PC-3 (cell line): ENCODE data around the gene ERMAP. TPM values are rescaled to one million over a fixed set of nuclear protein-coding genes. Genes with fewer than 3 reads are reported as not detected.

Source experiments
- ATAC-seq: fragments of 200-7000 bp; cut with Tn5 transposase; 2 replicates; pipeline ENCODE4 v1.9.1; 2020; ENCODE audit warnings: mild to moderate bottlenecking, moderate library complexity
- BruUV-seq: library from RNA; stranded (reverse); fragments of 400-500 nt; replicated peaks from 2 replicates; lab custom pipeline; 2021; lab: Mats Ljungman, UMichigan
- CTCF ChIA-PET: fragments of 300-600 bp; sonication (Branson Sonifier 250); formaldehyde crosslinking; loops from one replicate; lab custom pipeline; 2022; ENCODE audit warnings: antibody characterized with exemption; lab: Charles Lee
- POLR2A ChIA-PET: fragments of 300-600 bp; sonication (Branson Sonifier 250); formaldehyde crosslinking; loops from one replicate; lab custom pipeline; 2022; ENCODE audit warnings: antibody characterized with exemption; ENCODE audit not compliant: unreplicated experiment; lab: Charles Lee
- DNase-seq: peaks from one replicate; pipeline ENCODE4 v3.0.0-alpha.2; 2015
- H2AFZ ChIP-seq: fragments of 300-600 bp; sonication (generic); 2 replicates; pipeline ENCODE4 v1.6.0; 2016; ENCODE audit warnings: antibody characterized with exemption, low read length
- H3F3A ChIP-seq: fragments of 300-600 bp; sonication (generic); one replicate; pipeline ENCODE4 v1.6.0; 2017; ENCODE audit warnings: antibody characterized with exemption, low read length, control low read depth, mild to moderate bottlenecking; ENCODE audit not compliant: unreplicated experiment
- H3K27ac ChIP-seq: fragments of 300-600 bp; sonication (generic); 2 replicates; pipeline ENCODE4 v1.5.1; 2016; ENCODE audit warnings: mild to moderate bottlenecking, low read length
- H3K27me3 ChIP-seq: fragments of 300-600 bp; sonication (generic); 2 replicates; pipeline ENCODE4 v1.6.1; 2016; ENCODE audit warnings: low read length, mixed read lengths
- H3K36me3 ChIP-seq: fragments of 300-600 bp; sonication (generic); 2 replicates; pipeline ENCODE4 v1.6.1; 2016; ENCODE audit warnings: low read depth, mixed run types, low read length, mixed read lengths
- H3K4me1 ChIP-seq: fragments of 300-600 bp; sonication (generic); 2 replicates; pipeline ENCODE4 v1.5.1; 2016; ENCODE audit warnings: low read length; ENCODE audit not compliant: insufficient read depth
- H3K4me2 ChIP-seq: fragments of 300-600 bp; sonication (generic); 2 replicates; pipeline ENCODE4 v1.6.0; 2016; ENCODE audit warnings: low read length
- H3K4me3 ChIP-seq: fragments of 300-600 bp; sonication (generic); 2 replicates; pipeline ENCODE4 v1.5.1; 2016; ENCODE audit warnings: mild to moderate bottlenecking, low read length, mixed read lengths
- H3K79me2 ChIP-seq: fragments of 300-600 bp; sonication (generic); 2 replicates; pipeline ENCODE4 v1.6.1; 2017; ENCODE audit warnings: low read length, mixed read lengths
- H3K9ac ChIP-seq: fragments of 300-600 bp; sonication (generic); 2 replicates; pipeline ENCODE4 v1.6.0; 2016; ENCODE audit warnings: mild to moderate bottlenecking, low read length
- H3K9me2 ChIP-seq: fragments of 300-600 bp; sonication (generic); replicated peaks from 2 replicates; pipeline ENCODE4 v1.6.1; 2016; ENCODE audit warnings: mixed run types, low read length, mixed read lengths
- H3K9me3 ChIP-seq: fragments of 300-600 bp; sonication (generic); 2 replicates; pipeline ENCODE4 v1.6.1; 2016; ENCODE audit warnings: low read length, mixed read lengths
- H4K20me1 ChIP-seq: fragments of 300-600 bp; sonication (generic); 2 replicates; pipeline ENCODE4 v1.6.1; 2016; ENCODE audit warnings: low read length, mixed read lengths
- EZH2 ChIP-seq: fragments of 300-600 bp; sonication (generic); IDR thresholded peaks from one replicate; pipeline ENCODE4 v1.6.1; 2017; ENCODE audit warnings: antibody characterized with exemption, mild to moderate bottlenecking, low read length; ENCODE audit not compliant: unreplicated experiment
- EZH2phosphoT487 ChIP-seq: fragments of 300-600 bp; sonication (generic); IDR thresholded peaks from 2 replicates; pipeline ENCODE4 v1.6.1; 2018; ENCODE audit warnings: mild to moderate bottlenecking, antibody characterized with exemption, low read length, borderline replicate concordance
- intact Hi-C: fragments of 100-400 bp; cut with micrococcal nuclease; formaldehyde crosslinking; loops from 2 replicates; pipeline ENCODE4 v1.9.0; 2023
- total RNA-seq: library from RNA; depleted of rRNA; stranded (reverse); fragments of >200 nt; gene quantifications from 2 replicates; pipeline ENCODE4 v1.2.3, GENCODE V29; 2014
- TF ChIP-seq, protein P1 (sequence below): fragments of 300-600 bp; sonication (generic); conservative IDR thresholded peaks from 2 replicates; pipeline ENCODE4 v1.5.1; 2017; ENCODE audit warnings: antibody characterized with exemption, low read depth, mild to moderate bottlenecking, low read length

Gene ERMAP
- total RNA-seq, 1 experiment from 2014 or later = 5.4 TPM

DNA sequence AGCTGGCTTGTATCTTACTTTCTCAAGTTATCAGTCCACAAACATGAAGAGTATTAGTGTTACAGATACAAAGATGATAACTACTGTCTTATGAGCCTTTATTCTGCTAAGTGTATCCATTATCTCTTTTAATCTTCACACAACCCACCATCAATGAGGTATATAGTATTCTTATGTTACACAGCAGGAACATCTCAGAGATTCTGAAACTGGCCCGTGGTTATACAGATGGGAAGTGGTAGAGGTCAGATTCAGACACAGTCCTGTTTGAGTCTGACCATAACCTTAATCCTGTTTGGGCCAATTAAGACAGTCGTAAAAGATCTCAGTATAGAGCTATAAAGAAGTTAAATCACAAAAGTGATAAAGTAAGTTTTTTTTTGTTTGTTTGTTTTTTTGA, 37.2 kb upstream of the ERMAP start:
- TF ChIP-seq EZH2phosphoT487 (no peak), EZH2 (no peak)
- TF ChIP-seq, protein P1, sequence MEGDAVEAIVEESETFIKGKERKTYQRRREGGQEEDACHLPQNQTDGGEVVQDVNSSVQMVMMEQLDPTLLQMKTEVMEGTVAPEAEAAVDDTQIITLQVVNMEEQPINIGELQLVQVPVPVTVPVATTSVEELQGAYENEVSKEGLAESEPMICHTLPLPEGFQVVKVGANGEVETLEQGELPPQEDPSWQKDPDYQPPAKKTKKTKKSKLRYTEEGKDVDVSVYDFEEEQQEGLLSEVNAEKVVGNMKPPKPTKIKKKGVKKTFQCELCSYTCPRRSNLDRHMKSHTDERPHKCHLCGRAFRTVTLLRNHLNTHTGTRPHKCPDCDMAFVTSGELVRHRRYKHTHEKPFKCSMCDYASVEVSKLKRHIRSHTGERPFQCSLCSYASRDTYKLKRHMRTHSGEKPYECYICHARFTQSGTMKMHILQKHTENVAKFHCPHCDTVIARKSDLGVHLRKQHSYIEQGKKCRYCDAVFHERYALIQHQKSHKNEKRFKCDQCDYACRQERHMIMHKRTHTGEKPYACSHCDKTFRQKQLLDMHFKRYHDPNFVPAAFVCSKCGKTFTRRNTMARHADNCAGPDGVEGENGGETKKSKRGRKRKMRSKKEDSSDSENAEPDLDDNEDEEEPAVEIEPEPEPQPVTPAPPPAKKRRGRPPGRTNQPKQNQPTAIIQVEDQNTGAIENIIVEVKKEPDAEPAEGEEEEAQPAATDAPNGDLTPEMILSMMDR = no peak
- no peaks in the 10 kb centered on the region for H3K79me2 ChIP-seq

DNA sequence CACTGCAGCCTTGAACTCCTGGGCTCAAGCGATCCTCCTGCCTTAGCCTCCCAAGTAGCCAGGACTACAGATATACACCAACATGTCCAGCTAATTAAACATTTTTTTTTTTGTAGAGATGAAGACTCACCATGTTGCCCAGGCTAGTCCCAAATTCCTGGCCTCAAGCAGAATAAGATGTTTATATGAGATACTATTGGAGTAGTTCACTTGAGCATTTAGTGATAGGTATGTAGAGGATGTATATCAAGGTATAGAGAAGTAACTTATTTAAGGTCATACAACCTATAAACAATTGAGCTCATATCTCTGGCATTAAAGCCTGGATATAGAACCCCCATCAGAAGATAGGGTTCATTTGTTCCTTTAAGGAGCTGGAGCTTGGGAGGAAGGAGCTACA, 36.7 kb upstream of the ERMAP start:
- ATAC-seq (no peak), DNase-seq (no peak)
- BruUV-seq = no TSS peak
- Histone ChIP-seq H3K27me3 (no peaks in the 10 kb centered on the region), H3K4me3 (no peak overlapping the region), H3F3A (no peaks in the 10 kb centered on the region), H3K27ac (no peak overlapping the region), H2AFZ (no peak overlapping the region), H3K9me3 (no peaks in the 10 kb centered on the region), H4K20me1 (no peaks in the 10 kb centered on the region), H3K4me2 (no peak overlapping the region), H3K36me3 (peaks cover 28% of the 10 kb centered on the region), H3K9me2 (no peaks in the 10 kb centered on the region), H3K4me1 (no peaks in the 10 kb centered on the region), H3K79me2 (no peaks in the 10 kb centered on the region), H3K9ac (no peak overlapping the region)
- intact Hi-C loops = no loop called here
- POLR2A ChIA-PET = interaction anchor here (0.6 kb wide), 1 partner anchor 13 kb away, joined by 4 read pairs; the partner anchor contains the start of gene C1orf50
- TF ChIP-seq EZH2phosphoT487 (no peak), EZH2 (no peak)
- TF ChIP-seq, protein P1 = no peak
- CTCF ChIA-PET = no interaction called here

More for the DNA sequence above, 37.2 kb upstream of the ERMAP start:
- H3F3A ChIP-seq = no peaks in the 10 kb centered on the region
- H3K4me2 ChIP-seq = no peak overlapping the region
- BruUV-seq = no TSS peak
- no peaks in the 10 kb centered on the region for H3K9me3 ChIP-seq
- H3K27ac ChIP-seq = no peak overlapping the region
- ChIA-PET CTCF (interaction anchor here (1.0 kb wide), 1 partner anchor 294 kb away, joined by 13 read pairs; no protein-coding TSS in a partner anchor), POLR2A (interaction anchor here (0.6 kb wide), 1 partner anchor 13 kb away, joined by 4 read pairs; the partner anchor contains the start of gene C1orf50)
- peaks cover 32% of the 10 kb centered on the region for H3K36me3 ChIP-seq
- intact Hi-C loops = loop anchor here (2.0 kb wide), 1 partner anchor 131 kb away; no protein-coding TSS in a partner anchor
- H3K27me3 ChIP-seq = no peaks in the 10 kb centered on the region
- ATAC-seq = no peak
- DNase-seq = no peak
- H4K20me1 ChIP-seq = no peaks in the 10 kb centered on the region
- no peaks in the 10 kb centered on the region for H3K9me2 ChIP-seq
- no peak overlapping the region for H2AFZ ChIP-seq
- H3K4me3 ChIP-seq = no peak overlapping the region
- H3K9ac ChIP-seq = no peak overlapping the region
- no peaks in the 10 kb centered on the region for H3K4me1 ChIP-seq

DNA sequence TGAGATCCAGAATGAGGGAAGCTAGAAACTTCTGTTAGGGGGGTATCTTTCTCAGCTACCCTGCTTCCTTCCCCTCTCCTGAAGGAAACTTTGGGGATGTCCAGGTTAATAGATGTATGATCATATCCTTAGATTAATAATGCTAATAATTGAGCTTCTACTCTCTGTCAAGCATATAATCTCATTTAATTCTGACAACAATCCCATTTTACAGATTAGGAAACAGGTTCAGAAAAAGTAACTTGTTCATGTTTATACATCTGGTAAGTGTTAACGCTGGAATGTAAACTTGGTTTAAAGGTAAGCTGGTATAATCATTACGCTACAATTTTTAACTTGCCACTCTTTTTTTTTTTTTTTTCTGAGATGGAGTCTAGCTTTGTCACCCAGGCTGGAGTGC, 33.8 kb upstream of the ERMAP start:
- CTCF ChIA-PET = no interaction called here

More for the DNA sequence above, 33.8 kb upstream of the ERMAP start:
- POLR2A ChIA-PET = no interaction called here
- Histone ChIP-seq H3K79me2 (no peaks in the 10 kb centered on the region), H3K4me1 (no peaks in the 10 kb centered on the region), H3K9me3 (no peaks in the 10 kb centered on the region), H3K27me3 (no peaks in the 10 kb centered on the region), H3K9ac (no peak overlapping the region), H3F3A (no peaks in the 10 kb centered on the region), H3K27ac (no peak overlapping the region), H4K20me1 (no peaks in the 10 kb centered on the region), H3K9me2 (no peaks in the 10 kb centered on the region), H3K4me2 (no peak overlapping the region), H2AFZ (no peak overlapping the region), H3K36me3 (peaks cover 14% of the 10 kb centered on the region), H3K4me3 (no peak overlapping the region)
- BruUV-seq = no TSS peak
- no peak for ATAC-seq
- TF ChIP-seq EZH2 = no peak
- TF ChIP-seq, protein P1 = no peak
- TF ChIP-seq EZH2phosphoT487 = no peak
- intact Hi-C loops = no loop called here
- DNase-seq = no peak
